ENCODE measurements around the gene AKNA.

DNA sequence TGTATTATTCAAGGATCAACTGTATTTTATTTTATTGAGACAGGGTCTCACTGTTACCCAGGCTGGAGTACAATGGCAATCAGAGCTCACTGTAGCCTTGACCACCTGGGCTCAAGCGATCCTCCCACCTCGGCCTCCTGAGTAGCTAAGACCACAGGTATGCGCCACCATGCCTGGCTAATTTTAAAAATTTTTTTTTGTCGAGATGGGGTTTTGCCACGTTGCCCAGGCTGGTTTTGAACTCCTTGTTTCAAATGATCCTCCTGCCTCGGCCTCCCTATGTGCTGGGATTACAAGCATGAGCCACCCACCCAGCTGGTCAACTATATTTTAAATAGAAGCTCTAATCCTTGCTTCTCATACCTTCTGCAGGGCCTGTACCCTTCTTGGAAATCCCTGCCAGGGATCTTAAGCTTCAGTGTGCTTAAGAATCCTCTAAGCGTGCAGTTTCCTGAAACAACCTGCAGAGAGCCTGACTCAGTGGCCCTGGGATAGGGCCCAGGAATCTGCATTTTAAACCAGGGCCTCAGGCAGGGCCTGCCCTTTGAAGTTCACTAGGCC lies 2.9 kb downstream of the AKNA start:
- TF ChIP-seq CTCF (IDR thresholded peaks at IDR 0.05) (no peak), POLR2A (IDR thresholded peaks at IDR 0.05) (no peak)
